WTC11 (cell line): ENCODE measurements around the gene SLC24A3. TPM values are rescaled to one million over a fixed set of nuclear protein-coding genes. Genes with fewer than 3 reads are reported as not detected.

Source experiments
- ATAC-seq: fragments of 200-7000 bp; cut with Tn5 transposase; 2 replicates; pipeline ENCODE4 v1.10.0; 2021; ENCODE audit warnings: mild to moderate bottlenecking, moderate library complexity
- CTCF ChIA-PET: fragments of 300-600 bp; sonication (Branson Sonifier 250); formaldehyde crosslinking; loops from one replicate; lab custom pipeline; 2021; ENCODE audit warnings: antibody characterized with exemption; lab: Charles Lee
- POLR2A ChIA-PET: fragments of 350-600 bp; sonication (Branson Sonifier 250); formaldehyde crosslinking; loops from one replicate; lab custom pipeline; 2021; ENCODE audit warnings: antibody characterized with exemption; lab: Charles Lee
- DNase-seq: peaks from one replicate; pipeline ENCODE4 v3.0.0; 2021; ENCODE audit warnings: low spot score
- H3K27ac Mint-ChIP-seq: 2 replicates; pipeline ENCODE4 v1.8.0; 2021; ENCODE audit warnings: mixed read lengths
- H3K27me3 Mint-ChIP-seq: 2 replicates; pipeline ENCODE4 v1.8.0; 2021; ENCODE audit warnings: low read depth, mild to moderate bottlenecking, moderate library complexity, mixed read lengths
- H3K36me3 Mint-ChIP-seq: 2 replicates; pipeline ENCODE4 v1.8.0; 2021; ENCODE audit warnings: mixed read lengths
- H3K4me1 Mint-ChIP-seq: 2 replicates; pipeline ENCODE4 v1.8.0; 2022; ENCODE audit warnings: mixed read lengths
- H3K4me3 Mint-ChIP-seq: 2 replicates; pipeline ENCODE4 v1.8.0; 2021; ENCODE audit warnings: mild to moderate bottlenecking, moderate library complexity, mixed read lengths
- H3K9me3 Mint-ChIP-seq: 2 replicates; pipeline ENCODE4 v1.8.0; 2021; ENCODE audit warnings: mixed read lengths
- CREB1 ChIP-seq: sonication (generic); formaldehyde crosslinking; IDR thresholded peaks from 2 replicates; pipeline ENCODE4 v1.8.0; 2023; ENCODE audit warnings: mild to moderate bottlenecking, missing genetic modification reagents
- CREM ChIP-seq: sonication (generic); formaldehyde crosslinking; IDR thresholded peaks from 2 replicates; pipeline ENCODE4 v1.8.1; 2022; ENCODE audit warnings: mild to moderate bottlenecking, missing genetic modification reagents, moderate library complexity
- E2F4 ChIP-seq: sonication (generic); formaldehyde crosslinking; IDR thresholded peaks from 2 replicates; pipeline ENCODE4 v1.8.1; 2022; ENCODE audit warnings: low read depth, mild to moderate bottlenecking, moderate library complexity, missing genetic modification reagents, borderline replicate concordance
- ESRRA ChIP-seq: sonication (generic); formaldehyde crosslinking; IDR thresholded peaks from 2 replicates; pipeline ENCODE4 v1.8.1; 2022; ENCODE audit warnings: mild to moderate bottlenecking, missing genetic modification reagents, borderline replicate concordance
- FOXK1 ChIP-seq: sonication (generic); formaldehyde crosslinking; IDR thresholded peaks from 2 replicates; pipeline ENCODE4 v1.8.0; 2022; ENCODE audit warnings: mild to moderate bottlenecking, moderate library complexity, missing genetic modification reagents
- GTF2I ChIP-seq: fragments of 250-450 bp; sonication (Bioruptor Pico); conservative IDR thresholded peaks from 2 replicates; pipeline ENCODE4 v1.4.0; 2021; ENCODE audit warnings: mild to moderate bottlenecking
- HMGA2 ChIP-seq: fragments of 250-450 bp; sonication (Bioruptor Pico); IDR thresholded peaks from 2 replicates; pipeline ENCODE4 v1.4.0; 2021; ENCODE audit warnings: mild to moderate bottlenecking, moderate library complexity
- IRF1 ChIP-seq: sonication (generic); formaldehyde crosslinking; IDR thresholded peaks from 2 replicates; pipeline ENCODE4 v1.8.0; 2023; ENCODE audit warnings: missing genetic modification reagents
- NR2C2 ChIP-seq: sonication (generic); formaldehyde crosslinking; IDR thresholded peaks from 2 replicates; pipeline ENCODE4 v1.8.0; 2022; ENCODE audit warnings: mild to moderate bottlenecking, missing genetic modification reagents
- NR3C1 ChIP-seq: sonication (generic); formaldehyde crosslinking; conservative IDR thresholded peaks from 2 replicates; pipeline ENCODE4 v1.8.1; 2023; ENCODE audit warnings: low read depth, mild to moderate bottlenecking, missing genetic modification reagents
- PRDM15 ChIP-seq: sonication (generic); formaldehyde crosslinking; IDR thresholded peaks from 2 replicates; pipeline ENCODE4 v1.8.0; 2022; ENCODE audit warnings: missing genetic modification reagents
- PRRX2 ChIP-seq: fragments of 250-450 bp; sonication (Bioruptor Pico); IDR thresholded peaks from 2 replicates; pipeline ENCODE4 v1.8.0; 2021; ENCODE audit warnings: mild to moderate bottlenecking
- SOX15 ChIP-seq: fragments of 250-450 bp; sonication (Bioruptor Pico); IDR thresholded peaks from 2 replicates; pipeline ENCODE4 v1.9.0; 2021; ENCODE audit warnings: mild to moderate bottlenecking
- TCF7 ChIP-seq: sonication (generic); formaldehyde crosslinking; IDR thresholded peaks from 2 replicates; pipeline ENCODE4 v1.8.0; 2022; ENCODE audit warnings: mild to moderate bottlenecking, low read depth, missing genetic modification reagents, moderate library complexity
- USF2 ChIP-seq: sonication (generic); formaldehyde crosslinking; IDR thresholded peaks from 2 replicates; pipeline ENCODE4 v1.8.1; 2023; ENCODE audit warnings: mild to moderate bottlenecking, missing genetic modification reagents, moderate library complexity
- ZNF219 ChIP-seq: sonication (generic); formaldehyde crosslinking; IDR thresholded peaks from 2 replicates; pipeline ENCODE4 v1.8.0; 2023; ENCODE audit warnings: missing genetic modification reagents, mild to moderate bottlenecking, borderline replicate concordance
- ZNF263 ChIP-seq: sonication (generic); formaldehyde crosslinking; IDR thresholded peaks from 2 replicates; pipeline ENCODE4 v1.8.1; 2022; ENCODE audit warnings: low read depth, mild to moderate bottlenecking, moderate library complexity, missing genetic modification reagents
- ZNF416 ChIP-seq: fragments of 250-450 bp; sonication (Bioruptor Pico); IDR thresholded peaks from 2 replicates; pipeline ENCODE4 v1.9.0; 2021; ENCODE audit warnings: mild to moderate bottlenecking, inconsistent platforms
- ZNF512 ChIP-seq: sonication (generic); formaldehyde crosslinking; IDR thresholded peaks from 2 replicates; pipeline ENCODE4 v1.8.1; 2022; ENCODE audit warnings: missing genetic modification reagents, borderline replicate concordance
- ZNF532 ChIP-seq: fragments of 250-450 bp; sonication (Bioruptor Pico); IDR thresholded peaks from 2 replicates; pipeline ENCODE4 v1.9.0; 2021; ENCODE audit warnings: mild to moderate bottlenecking, borderline replicate concordance
- ZSCAN18 ChIP-seq: fragments of 250-450 bp; sonication (Bioruptor Pico); IDR thresholded peaks from 2 replicates; pipeline ENCODE4 v2.1.2; 2022; ENCODE audit warnings: mild to moderate bottlenecking, moderate library complexity
- total RNA-seq: library from RNA; stranded (reverse); gene quantifications from 3 replicates; pipeline ENCODE4 v1.2.3, GENCODE V29; 2021

The SLC24A3 gene
- total RNA-seq, 1 experiment from 2014 or later, result 5.7 TPM

- CTCF ChIA-PET, result no interaction called here
- TF ChIP-seq FOXK1 (CRISPR knock-in tag) (no peak), ZNF532 (CRISPR knock-in tag) (no peak), SOX15 (no peak), CREB1 (no peak), IRF1 (CRISPR knock-in tag) (no peak), ZNF416 (no peak), CREM (CRISPR knock-in tag) (no peak), ZSCAN18 (no peak), PRRX2 (CRISPR knock-in tag) (no peak), NR3C1 (no peak), ZNF512 (CRISPR knock-in tag) (no peak), HMGA2 (CRISPR knock-in tag) (no peak), ZNF219 (CRISPR knock-in tag) (no peak), NR2C2 (no peak), ESRRA (no peak), ZNF263 (CRISPR knock-in tag) (no peak)
- ATAC-seq, result no peak
- peaks cover 8% of the 10 kb centered on the region for H3K36me3 Mint-ChIP-seq
- no peak overlapping the region for H3K27ac Mint-ChIP-seq
- H3K9me3 Mint-ChIP-seq, result peaks cover 17% of the 10 kb centered on the region
- peaks cover 38% of the 10 kb centered on the region for H3K27me3 Mint-ChIP-seq
- peaks cover 5% of the 10 kb centered on the region for H3K4me1 Mint-ChIP-seq
- DNase-seq, result no peak
- POLR2A ChIA-PET, result no interaction called here
- no peak overlapping the region for H3K4me3 Mint-ChIP-seq
Observed at GRCh38 chr20:19750101-19750606, 537.7 kb downstream of the SLC24A3 start.

- peaks cover 42% of the 10 kb centered on the region for H3K27me3 Mint-ChIP-seq
- no peak for ATAC-seq
- no peak overlapping the region for H3K4me3 Mint-ChIP-seq
- H3K4me1 Mint-ChIP-seq, result peaks cover 5% of the 10 kb centered on the region
- peaks cover 8% of the 10 kb centered on the region for H3K9me3 Mint-ChIP-seq
- no peak overlapping the region for H3K27ac Mint-ChIP-seq
- ChIA-PET CTCF (no interaction called here), POLR2A (no interaction called here)
- DNase-seq, result no peak
- H3K36me3 Mint-ChIP-seq, result no peaks in the 10 kb centered on the region
- TF ChIP-seq E2F4 (CRISPR knock-in tag), result no peak
- no peak for TF ChIP-seq PRDM15 (CRISPR knock-in tag)
- no peak for TF ChIP-seq USF2 (CRISPR knock-in tag)
- TF ChIP-seq TCF7 (CRISPR knock-in tag), result no peak
- TF ChIP-seq GTF2I (CRISPR knock-in tag), result no peak
Observed at GRCh38 chr20:19750907-19751636, 538.6 kb downstream of the SLC24A3 start.
